ENCODE measurements around the gene RPL13A. TPM values are rescaled to one million over a fixed set of nuclear protein-coding genes. Genes with fewer than 3 reads are reported as not detected.

RPL13A gene
- total and polyA plus RNA-seq, 2 of the 13 experiments (the other 11 are each of a cell fraction or from before 2014, with no cell fraction given): 2,601 to 3,407 TPM

DNA sequence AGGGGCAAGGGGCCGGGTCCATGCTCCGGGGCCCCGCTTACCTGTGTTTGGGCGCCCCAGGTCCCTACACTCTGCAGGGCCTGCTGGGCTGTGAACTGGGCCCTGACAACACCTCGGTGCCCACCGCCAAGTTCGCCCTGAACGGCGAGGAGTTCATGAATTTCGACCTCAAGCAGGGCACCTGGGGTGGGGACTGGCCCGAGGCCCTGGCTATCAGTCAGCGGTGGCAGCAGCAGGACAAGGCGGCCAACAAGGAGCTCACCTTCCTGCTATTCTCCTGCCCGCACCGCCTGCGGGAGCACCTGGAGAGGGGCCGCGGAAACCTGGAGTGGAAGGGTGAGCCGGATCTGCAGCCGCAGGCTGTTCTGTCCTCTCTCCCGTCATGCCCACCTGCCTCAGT lies 26.7 kb downstream of the RPL13A start (continued):
- TF ChIP-seq, protein P1, sequence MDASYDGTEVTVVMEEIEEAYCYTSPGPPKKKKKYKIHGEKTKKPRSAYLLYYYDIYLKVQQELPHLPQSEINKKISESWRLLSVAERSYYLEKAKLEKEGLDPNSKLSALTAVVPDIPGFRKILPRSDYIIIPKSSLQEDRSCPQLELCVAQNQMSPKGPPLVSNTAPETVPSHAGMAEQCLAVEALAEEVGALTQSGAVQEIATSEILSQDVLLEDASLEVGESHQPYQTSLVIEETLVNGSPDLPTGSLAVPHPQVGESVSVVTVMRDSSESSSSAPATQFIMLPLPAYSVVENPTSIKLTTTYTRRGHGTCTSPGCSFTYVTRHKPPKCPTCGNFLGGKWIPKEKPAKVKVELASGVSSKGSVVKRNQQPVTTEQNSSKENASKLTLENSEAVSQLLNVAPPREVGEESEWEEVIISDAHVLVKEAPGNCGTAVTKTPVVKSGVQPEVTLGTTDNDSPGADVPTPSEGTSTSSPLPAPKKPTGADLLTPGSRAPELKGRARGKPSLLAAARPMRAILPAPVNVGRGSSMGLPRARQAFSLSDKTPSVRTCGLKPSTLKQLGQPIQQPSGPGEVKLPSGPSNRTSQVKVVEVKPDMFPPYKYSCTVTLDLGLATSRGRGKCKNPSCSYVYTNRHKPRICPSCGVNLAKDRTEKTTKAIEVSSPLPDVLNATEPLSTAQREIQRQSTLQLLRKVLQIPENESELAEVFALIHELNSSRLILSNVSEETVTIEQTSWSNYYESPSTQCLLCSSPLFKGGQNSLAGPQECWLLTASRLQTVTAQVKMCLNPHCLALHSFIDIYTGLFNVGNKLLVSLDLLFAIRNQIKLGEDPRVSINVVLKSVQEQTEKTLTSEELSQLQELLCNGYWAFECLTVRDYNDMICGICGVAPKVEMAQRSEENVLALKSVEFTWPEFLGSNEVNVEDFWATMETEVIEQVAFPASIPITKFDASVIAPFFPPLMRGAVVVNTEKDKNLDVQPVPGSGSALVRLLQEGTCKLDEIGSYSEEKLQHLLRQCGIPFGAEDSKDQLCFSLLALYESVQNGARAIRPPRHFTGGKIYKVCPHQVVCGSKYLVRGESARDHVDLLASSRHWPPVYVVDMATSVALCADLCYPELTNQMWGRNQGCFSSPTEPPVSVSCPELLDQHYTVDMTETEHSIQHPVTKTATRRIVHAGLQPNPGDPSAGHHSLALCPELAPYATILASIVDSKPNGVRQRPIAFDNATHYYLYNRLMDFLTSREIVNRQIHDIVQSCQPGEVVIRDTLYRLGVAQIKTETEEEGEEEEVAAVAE (CRISPR knock-in tag; IDR thresholded peaks at IDR 0.05; ENCODE audit: borderline replicate concordance): no peak
- no peak for TF ChIP-seq SMAD1 (CRISPR knock-in tag; IDR thresholded peaks at IDR 0.05; ENCODE audit: borderline replicate concordance, low read depth)
- TF ChIP-seq, protein P2, sequence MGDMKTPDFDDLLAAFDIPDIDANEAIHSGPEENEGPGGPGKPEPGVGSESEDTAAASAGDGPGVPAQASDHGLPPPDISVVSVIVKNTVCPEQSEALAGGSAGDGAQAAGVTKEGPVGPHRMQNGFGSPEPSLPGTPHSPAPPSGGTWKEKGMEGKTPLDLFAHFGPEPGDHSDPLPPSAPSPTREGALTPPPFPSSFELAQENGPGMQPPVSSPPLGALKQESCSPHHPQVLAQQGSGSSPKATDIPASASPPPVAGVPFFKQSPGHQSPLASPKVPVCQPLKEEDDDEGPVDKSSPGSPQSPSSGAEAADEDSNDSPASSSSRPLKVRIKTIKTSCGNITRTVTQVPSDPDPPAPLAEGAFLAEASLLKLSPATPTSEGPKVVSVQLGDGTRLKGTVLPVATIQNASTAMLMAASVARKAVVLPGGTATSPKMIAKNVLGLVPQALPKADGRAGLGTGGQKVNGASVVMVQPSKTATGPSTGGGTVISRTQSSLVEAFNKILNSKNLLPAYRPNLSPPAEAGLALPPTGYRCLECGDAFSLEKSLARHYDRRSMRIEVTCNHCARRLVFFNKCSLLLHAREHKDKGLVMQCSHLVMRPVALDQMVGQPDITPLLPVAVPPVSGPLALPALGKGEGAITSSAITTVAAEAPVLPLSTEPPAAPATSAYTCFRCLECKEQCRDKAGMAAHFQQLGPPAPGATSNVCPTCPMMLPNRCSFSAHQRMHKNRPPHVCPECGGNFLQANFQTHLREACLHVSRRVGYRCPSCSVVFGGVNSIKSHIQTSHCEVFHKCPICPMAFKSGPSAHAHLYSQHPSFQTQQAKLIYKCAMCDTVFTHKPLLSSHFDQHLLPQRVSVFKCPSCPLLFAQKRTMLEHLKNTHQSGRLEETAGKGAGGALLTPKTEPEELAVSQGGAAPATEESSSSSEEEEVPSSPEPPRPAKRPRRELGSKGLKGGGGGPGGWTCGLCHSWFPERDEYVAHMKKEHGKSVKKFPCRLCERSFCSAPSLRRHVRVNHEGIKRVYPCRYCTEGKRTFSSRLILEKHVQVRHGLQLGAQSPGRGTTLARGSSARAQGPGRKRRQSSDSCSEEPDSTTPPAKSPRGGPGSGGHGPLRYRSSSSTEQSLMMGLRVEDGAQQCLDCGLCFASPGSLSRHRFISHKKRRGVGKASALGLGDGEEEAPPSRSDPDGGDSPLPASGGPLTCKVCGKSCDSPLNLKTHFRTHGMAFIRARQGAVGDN (CRISPR knock-in tag; IDR thresholded peaks at IDR 0.05): peak; percentile 60
- TF ChIP-seq ZNF605 (CRISPR knock-in tag; IDR thresholded peaks at IDR 0.05): 0 out of 2 replicates have a peak, but pooled peaks have one; percentile 64
- TF ChIP-seq, protein P3, sequence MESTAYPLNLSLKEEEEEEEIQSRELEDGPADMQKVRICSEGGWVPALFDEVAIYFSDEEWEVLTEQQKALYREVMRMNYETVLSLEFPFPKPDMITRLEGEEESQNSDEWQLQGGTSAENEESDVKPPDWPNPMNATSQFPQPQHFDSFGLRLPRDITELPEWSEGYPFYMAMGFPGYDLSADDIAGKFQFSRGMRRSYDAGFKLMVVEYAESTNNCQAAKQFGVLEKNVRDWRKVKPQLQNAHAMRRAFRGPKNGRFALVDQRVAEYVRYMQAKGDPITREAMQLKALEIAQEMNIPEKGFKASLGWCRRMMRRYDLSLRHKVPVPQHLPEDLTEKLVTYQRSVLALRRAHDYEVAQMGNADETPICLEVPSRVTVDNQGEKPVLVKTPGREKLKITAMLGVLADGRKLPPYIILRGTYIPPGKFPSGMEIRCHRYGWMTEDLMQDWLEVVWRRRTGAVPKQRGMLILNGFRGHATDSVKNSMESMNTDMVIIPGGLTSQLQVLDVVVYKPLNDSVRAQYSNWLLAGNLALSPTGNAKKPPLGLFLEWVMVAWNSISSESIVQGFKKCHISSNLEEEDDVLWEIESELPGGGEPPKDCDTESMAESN (CRISPR knock-in tag; conservative IDR thresholded peaks at IDR 0.05): no peak
- TF ChIP-seq, protein P4, sequence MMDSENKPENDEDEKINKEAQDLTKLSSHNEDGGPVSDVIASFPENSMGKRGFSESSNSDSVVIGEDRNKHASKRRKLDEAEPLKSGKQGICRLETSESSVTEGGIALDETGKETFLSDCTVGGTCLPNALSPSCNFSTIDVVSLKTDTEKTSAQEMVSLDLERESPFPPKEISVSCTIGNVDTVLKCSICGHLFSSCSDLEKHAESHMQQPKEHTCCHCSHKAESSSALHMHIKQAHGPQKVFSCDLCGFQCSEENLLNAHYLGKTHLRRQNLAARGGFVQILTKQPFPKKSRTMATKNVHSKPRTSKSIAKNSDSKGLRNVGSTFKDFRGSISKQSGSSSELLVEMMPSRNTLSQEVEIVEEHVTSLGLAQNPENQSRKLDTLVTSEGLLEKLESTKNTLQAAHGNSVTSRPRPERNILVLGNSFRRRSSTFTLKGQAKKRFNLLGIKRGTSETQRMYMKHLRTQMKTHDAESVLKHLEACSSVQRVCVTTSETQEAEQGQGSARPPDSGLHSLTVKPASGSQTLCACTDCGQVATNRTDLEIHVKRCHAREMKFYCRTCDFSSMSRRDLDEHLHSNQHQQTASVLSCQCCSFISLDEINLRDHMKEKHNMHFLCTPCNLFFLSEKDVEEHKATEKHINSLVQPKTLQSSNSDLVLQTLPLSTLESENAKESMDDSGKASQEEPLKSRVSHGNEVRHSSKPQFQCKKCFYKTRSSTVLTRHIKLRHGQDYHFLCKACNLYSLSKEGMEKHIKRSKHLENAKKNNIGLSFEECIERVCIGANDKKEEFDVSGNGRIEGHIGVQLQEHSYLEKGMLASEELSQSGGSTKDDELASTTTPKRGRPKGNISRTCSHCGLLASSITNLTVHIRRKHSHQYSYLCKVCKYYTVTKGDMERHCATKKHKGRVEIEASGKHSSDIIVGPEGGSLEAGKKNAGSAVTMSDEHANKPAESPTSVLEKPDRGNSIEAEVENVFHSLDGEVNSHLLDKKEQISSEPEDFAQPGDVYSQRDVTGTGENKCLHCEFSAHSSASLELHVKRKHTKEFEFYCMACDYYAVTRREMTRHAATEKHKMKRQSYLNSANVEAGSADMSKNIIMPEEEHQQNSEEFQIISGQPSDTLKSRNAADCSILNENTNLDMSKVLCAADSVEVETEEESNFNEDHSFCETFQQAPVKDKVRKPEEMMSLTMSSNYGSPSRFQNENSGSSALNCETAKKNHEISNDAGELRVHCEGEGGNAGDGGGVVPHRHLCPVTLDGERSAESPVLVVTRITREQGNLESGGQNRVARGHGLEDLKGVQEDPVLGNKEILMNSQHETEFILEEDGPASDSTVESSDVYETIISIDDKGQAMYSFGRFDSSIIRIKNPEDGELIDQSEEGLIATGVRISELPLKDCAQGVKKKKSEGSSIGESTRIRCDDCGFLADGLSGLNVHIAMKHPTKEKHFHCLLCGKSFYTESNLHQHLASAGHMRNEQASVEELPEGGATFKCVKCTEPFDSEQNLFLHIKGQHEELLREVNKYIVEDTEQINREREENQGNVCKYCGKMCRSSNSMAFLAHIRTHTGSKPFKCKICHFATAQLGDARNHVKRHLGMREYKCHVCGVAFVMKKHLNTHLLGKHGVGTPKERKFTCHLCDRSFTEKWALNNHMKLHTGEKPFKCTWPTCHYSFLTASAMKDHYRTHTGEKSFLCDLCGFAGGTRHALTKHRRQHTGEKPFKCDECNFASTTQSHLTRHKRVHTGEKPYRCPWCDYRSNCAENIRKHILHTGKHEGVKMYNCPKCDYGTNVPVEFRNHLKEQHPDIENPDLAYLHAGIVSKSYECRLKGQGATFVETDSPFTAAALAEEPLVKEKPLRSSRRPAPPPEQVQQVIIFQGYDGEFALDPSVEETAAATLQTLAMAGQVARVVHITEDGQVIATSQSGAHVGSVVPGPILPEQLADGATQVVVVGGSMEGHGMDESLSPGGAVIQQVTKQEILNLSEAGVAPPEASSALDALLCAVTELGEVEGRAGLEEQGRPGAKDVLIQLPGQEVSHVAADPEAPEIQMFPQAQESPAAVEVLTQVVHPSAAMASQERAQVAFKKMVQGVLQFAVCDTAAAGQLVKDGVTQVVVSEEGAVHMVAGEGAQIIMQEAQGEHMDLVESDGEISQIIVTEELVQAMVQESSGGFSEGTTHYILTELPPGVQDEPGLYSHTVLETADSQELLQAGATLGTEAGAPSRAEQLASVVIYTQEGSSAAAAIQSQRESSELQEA (CRISPR knock-in tag; IDR thresholded peaks at IDR 0.05; ENCODE audit: not compliant biosample characterization): no peak

All from HepG2 (cell line).